Skeletal muscle satellite cell (primary cell): ENCODE results near the gene SERINC1. TPM values are rescaled to one million over a fixed set of nuclear protein-coding genes. Genes with fewer than 3 reads are reported as not detected.
"Not testable (repeated sequence)": the region's sequence is repeated elsewhere in the genome, so short reads cannot be mapped to it uniquely, and the experiment has no call there.

Source experiments
- H3K27me3 ChIP-seq: 2 replicates; pipeline ENCODE4 v1.7.0; 2013; ENCODE audit warnings: low read length; ENCODE audit not compliant: control insufficient read depth, insufficient read depth
- H3K36me3 ChIP-seq: 2 replicates; pipeline ENCODE4 v1.7.0; 2013; ENCODE audit warnings: mild to moderate bottlenecking, control low read depth, low read length; ENCODE audit not compliant: insufficient read depth
- H3K4me1 ChIP-seq: 2 replicates; pipeline ENCODE4 v1.7.0; 2013; ENCODE audit warnings: low read length; ENCODE audit not compliant: control insufficient read depth, insufficient read depth
- H3K4me2 ChIP-seq: 2 replicates; pipeline ENCODE4 v1.7.0; 2013; ENCODE audit warnings: mild to moderate bottlenecking, low read length
- H3K4me3 ChIP-seq: 2 replicates; pipeline ENCODE4 v1.7.0; 2013; ENCODE audit warnings: low read length
- H3K9ac ChIP-seq: 2 replicates; pipeline ENCODE4 v1.7.0; 2013; ENCODE audit warnings: mild to moderate bottlenecking, low read depth, low read length, moderate library complexity
- H3K9me3 ChIP-seq: replicated peaks from 2 replicates; pipeline ENCODE4 v1.7.0; 2013; ENCODE audit warnings: mild to moderate bottlenecking, control low read depth, low read length
- total RNA-seq: library from RNA; depleted of rRNA; stranded (reverse); fragments of >200 nt; gene quantifications from 2 replicates; pipeline ENCODE4 v1.2.3, GENCODE V29; 2012; rRNA removed

Gene SERINC1
- 129 and 131 TPM in 2 replicates for total RNA-seq

GRCh38 chr6:122471107-122472021 lies at the start of gene SERINC1:
Gene SERINC1 (minus strand): TSS chr6:122471807. CDS start chr6:122471737, 70 bp downstream.
- H3K4me2 ChIP-seq, result peak within 1 kb of the TSS; percentile 84
- no peaks in the 10 kb centered on the region for H3K27me3 ChIP-seq
- peak within 1 kb of the TSS; percentile 94 for H3K9ac ChIP-seq
- peak within 1 kb of the TSS; percentile 80 for H3K4me3 ChIP-seq
- H3K9me3 ChIP-seq, result no peaks in the 10 kb centered on the region
- peaks cover 5% of the 10 kb centered on the region for H3K4me1 ChIP-seq
- peaks cover under 1% of the 10 kb centered on the region for H3K36me3 ChIP-seq

DNA sequence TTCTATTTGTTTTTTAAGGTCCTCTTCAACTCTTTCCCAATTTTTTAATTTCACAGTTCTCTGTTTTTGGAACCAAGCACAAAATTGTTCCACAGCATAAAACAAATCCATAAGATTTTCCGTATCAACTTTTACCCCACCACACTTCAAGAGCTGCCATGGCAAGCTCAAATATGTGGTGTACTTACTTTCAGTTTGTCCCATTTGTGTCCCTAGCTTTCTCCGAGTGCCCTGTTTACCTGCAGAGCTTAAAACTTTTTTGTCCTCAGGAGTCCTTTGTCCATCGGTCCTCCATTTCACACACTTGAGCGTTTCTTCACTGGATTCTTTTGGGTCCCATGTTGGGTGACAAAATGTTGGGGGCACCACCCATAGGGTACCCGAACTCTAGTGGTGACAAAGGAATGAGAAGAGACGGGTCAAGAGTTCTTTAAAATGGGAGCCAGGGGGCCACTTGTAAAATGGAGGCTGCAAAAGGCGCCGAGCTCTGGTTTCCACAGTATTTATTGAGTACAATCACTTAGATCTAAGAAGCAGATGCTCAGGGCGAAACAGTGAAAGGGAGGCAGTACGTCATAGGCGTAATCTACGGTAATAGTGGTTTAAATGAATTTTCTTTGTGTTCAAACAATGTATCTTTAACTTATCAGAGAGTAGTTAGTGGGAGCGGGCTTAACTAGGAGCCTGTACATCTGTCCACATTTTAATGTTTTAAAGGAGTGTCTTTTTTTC lies 39.8 kb upstream of the SERINC1 start:
- H3K4me3 ChIP-seq, result no peak overlapping the region
- H3K4me2 ChIP-seq, result no peak overlapping the region
- H3K9me3 ChIP-seq, result no peaks in the 10 kb centered on the region
- no peaks in the 10 kb centered on the region for H3K27me3 ChIP-seq
- H3K9ac ChIP-seq, result no peak overlapping the region
- no peaks in the 10 kb centered on the region for H3K36me3 ChIP-seq
- no peaks in the 10 kb centered on the region for H3K4me1 ChIP-seq

DNA sequence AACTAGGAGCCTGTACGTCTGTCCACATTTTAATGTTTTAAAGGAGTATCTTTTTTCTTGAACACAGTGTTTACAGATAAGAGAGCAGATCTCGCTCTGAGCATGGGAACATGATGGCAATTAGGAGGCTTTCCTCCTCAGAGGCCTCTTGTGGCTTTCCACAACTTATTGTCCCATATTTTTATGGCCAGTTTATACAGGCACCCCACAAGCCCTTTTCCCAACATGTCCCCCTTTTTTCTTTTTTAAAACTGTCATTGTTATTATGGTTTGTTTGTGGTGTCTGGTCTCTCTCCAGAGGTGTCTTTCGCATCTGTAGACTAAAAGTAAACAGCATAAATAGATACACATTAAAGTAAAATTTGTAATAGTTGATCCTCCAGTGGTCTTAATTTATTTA lies 33.6 kb upstream of the SERINC1 start:
- H3K27me3 ChIP-seq, H3K9ac ChIP-seq, H3K4me3 ChIP-seq: not testable (repeated sequence)

DNA sequence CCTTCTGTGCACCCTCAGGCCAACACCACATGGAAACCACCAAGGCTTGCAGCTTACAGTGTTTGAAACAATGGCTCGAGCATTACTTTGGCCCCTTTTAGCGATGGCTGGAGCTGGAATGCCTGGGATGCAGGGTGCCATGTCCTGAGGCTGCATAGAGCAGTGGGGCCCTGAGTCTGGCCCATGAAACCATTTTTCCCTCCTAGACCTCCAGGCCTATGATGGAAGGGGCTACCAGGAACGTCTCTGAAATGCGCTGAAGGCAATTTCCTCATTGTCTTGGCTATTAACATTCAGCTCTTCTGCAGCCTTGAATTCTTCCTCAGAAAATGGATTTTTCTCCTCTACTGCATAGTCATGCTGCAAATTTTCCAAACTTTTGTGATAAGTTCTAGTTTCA lies 29.9 kb upstream of the SERINC1 start:
- Histone ChIP-seq H3K9ac (no peak overlapping the region), H3K9me3 (no peaks in the 10 kb centered on the region), H3K27me3 (no peaks in the 10 kb centered on the region), H3K4me3 (no peak overlapping the region), H3K4me2 (no peak overlapping the region), H3K4me1 (no peaks in the 10 kb centered on the region), H3K36me3 (no peaks in the 10 kb centered on the region)

More for the DNA sequence above, 33.6 kb upstream of the SERINC1 start:
- not testable (repeated sequence) for H3K4me2 ChIP-seq, H3K4me1 ChIP-seq, H3K36me3 ChIP-seq, H3K9me3 ChIP-seq

- no peak overlapping the region for H3K4me2 ChIP-seq
- no peaks in the 10 kb centered on the region for H3K9me3 ChIP-seq
- no peak overlapping the region for H3K4me3 ChIP-seq
- H3K27me3 ChIP-seq, result no peaks in the 10 kb centered on the region
- H3K36me3 ChIP-seq, result no peaks in the 10 kb centered on the region
- no peak overlapping the region for H3K9ac ChIP-seq
- H3K4me1 ChIP-seq, result no peaks in the 10 kb centered on the region
These were observed 24.0 kb upstream of the SERINC1 start for GRCh38 chr6:122495612-122496011.

DNA sequence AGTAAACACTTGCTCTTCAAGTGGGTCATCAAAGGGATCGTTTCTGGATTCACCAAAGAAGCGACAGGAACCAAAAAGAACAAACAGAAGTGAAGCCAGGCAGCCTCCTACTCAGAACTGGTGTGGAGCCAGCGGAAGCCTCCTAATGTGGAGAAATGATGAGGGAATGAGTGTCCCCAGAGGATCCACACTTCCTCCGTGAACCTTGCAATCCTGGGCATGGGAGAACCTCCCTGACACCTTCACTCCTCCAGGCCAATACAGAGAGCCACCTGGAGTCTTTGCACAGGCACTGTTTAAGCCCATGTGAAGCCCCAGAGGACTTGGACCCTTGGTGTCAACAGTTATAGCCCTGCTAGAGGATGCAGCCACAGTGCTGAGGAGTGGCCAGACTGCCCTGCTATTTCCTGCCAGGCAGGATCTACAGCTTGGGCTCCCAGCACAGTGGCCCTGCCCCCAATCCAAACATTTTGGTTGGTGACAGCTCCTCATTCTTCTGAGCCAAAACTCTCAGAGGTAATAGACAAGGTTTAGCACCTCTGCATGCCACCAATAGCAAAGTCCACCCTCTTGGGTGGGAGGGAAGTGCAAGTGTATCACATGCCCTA lies 23.2 kb upstream of the SERINC1 start:
- Histone ChIP-seq H3K27me3 (no peaks in the 10 kb centered on the region), H3K9ac (no peak overlapping the region), H3K4me1 (no peaks in the 10 kb centered on the region), H3K36me3 (no peaks in the 10 kb centered on the region), H3K4me3 (no peak overlapping the region), H3K4me2 (no peak overlapping the region), H3K9me3 (no peaks in the 10 kb centered on the region)

DNA sequence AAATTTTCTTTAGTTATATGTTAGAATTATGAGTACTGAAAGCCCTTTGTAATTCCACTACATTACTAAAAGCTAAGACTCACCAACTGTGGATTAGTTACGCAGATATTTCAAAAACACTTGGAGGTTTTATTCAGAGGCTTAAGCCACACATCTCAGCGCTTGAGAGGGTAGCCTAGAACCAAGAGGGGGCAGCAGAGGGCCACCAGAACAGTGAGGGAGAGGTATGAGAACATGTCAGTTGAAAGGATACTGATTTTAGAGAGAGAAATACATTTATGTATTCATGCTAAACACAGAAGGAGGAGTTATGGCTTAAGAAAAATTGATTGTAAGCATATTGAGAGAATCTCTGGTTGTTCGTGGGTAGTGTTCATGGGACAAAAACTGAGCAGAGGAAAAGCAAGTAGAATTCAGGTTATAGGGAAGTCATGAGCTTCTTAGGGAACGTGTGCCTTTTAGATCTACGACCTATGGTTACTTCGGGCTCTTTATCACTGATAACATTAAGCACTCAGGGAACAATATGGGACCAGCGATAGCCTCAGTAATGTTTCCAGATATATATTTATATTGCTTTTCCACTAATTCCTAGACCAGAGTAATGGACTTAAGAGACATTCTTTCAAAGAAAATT lies 20.4 kb upstream of the SERINC1 start:
- Histone ChIP-seq H3K36me3 (no peaks in the 10 kb centered on the region), H3K4me2 (no peak overlapping the region), H3K27me3 (no peaks in the 10 kb centered on the region), H3K4me1 (no peaks in the 10 kb centered on the region), H3K9ac (no peak overlapping the region), H3K9me3 (no peaks in the 10 kb centered on the region), H3K4me3 (no peak overlapping the region)

DNA sequence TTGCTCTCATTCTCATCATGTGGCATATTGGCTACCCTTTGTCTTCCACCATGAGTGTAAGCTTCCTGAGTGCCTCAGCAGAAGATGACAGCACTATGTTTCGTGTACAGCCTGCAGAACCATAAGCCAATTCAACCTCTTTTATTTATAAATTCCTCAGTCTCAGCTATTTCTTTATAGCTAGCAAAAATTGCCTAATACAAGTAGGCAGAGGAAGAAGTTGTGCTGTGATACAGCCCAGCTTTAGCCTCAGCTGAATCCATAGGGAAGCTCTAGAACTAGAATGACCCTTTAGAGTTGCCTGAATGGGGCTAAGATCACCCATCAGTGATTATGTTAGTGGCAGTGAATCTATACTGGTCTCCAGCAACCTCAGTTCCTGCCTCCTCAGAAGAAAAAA lies 19.0 kb upstream of the SERINC1 start:
- no peak overlapping the region for H3K4me2 ChIP-seq
- H3K27me3 ChIP-seq, result no peaks in the 10 kb centered on the region
- no peak overlapping the region for H3K9ac ChIP-seq
- no peaks in the 10 kb centered on the region for H3K36me3 ChIP-seq
- no peaks in the 10 kb centered on the region for H3K9me3 ChIP-seq
- H3K4me3 ChIP-seq, result no peak overlapping the region
- no peaks in the 10 kb centered on the region for H3K4me1 ChIP-seq

DNA sequence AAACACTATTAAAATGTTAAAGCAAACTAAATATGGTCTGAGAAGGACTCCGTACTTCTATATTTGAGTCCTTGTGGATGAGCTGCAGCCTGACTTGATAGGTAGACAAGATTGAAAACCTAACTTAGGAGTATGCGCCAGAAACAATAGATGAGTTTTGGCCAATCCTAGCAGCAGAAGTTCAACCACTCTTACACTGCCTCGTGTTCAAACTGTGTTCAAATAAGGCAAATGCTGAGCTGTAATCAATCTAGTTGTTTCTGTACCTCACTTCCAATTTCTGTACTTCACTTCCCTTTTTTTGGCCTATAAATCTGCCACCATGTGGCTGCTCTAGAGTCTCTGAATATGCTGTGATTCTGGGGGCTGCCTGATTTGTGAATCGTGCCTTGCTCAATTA lies 13.2 kb upstream of the SERINC1 start:
- no peaks in the 10 kb centered on the region for H3K4me1 ChIP-seq
- no peak overlapping the region for H3K9ac ChIP-seq
- no peaks in the 10 kb centered on the region for H3K27me3 ChIP-seq
- no peaks in the 10 kb centered on the region for H3K9me3 ChIP-seq
- H3K4me3 ChIP-seq, result no peak overlapping the region
- no peaks in the 10 kb centered on the region for H3K36me3 ChIP-seq
- no peak overlapping the region for H3K4me2 ChIP-seq

DNA sequence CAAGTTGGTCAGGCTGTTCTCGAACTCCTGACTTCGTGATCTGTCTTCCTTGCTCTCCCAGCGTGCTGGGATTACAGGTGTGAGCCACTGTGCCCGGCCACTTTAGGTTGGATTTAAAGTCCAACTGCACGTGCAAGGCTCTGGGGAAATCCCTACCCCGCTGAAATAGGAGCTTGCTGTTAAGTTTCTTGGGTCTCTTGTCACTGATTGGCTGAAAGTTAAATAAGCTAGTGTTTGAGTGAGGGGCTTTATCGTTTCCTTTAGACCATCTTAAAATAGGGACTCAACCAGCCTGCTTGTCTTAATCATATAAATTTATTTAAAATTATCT lies 11.1 kb upstream of the SERINC1 start:
- no peak overlapping the region for H3K4me2 ChIP-seq
- no peaks in the 10 kb centered on the region for H3K36me3 ChIP-seq
- no peaks in the 10 kb centered on the region for H3K9me3 ChIP-seq
- H3K4me3 ChIP-seq, result no peak overlapping the region
- H3K9ac ChIP-seq, result no peak overlapping the region
- H3K4me1 ChIP-seq, result no peaks in the 10 kb centered on the region
- H3K27me3 ChIP-seq, result no peaks in the 10 kb centered on the region

DNA sequence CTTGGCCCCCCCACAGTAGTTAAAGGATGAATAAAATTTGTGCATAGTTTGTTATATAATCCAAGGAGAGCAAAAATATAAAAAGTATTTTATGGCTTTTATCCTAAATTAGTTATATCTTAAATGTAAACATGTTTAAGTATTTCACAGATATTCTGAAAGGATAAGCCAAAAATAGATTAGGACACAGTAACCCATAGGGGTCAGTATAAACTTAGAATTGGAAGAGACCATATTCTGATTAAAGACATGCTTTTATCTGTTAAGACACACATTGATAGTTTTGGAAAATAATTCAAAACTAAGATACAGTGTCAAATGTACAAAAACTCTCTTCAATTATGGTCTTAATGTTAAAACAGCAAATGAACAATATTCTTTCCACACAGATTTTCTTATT lies 4.5 kb upstream of the SERINC1 start:
- Histone ChIP-seq H3K9me3 (no peaks in the 10 kb centered on the region), H3K4me3 (no peak overlapping the region), H3K4me2 (no peak overlapping the region), H3K27me3 (no peaks in the 10 kb centered on the region), H3K9ac (no peak overlapping the region), H3K4me1 (no peaks in the 10 kb centered on the region), H3K36me3 (no peaks in the 10 kb centered on the region)
